ENCODE measurements around the gene MOB3B. TPM values are rescaled to one million over a fixed set of nuclear protein-coding genes. Genes with fewer than 3 reads are reported as not detected.

The MOB3B gene
- polyA plus RNA-seq, 1 of the 3 experiments (the other 2 are of a cell fraction) = 0.90 TPM

- TF ChIP-seq USF1 (IDR thresholded peaks at IDR 0.05; ENCODE audit: borderline replicate concordance, low read depth) (no peak), TEAD4 (IDR thresholded peaks at IDR 0.05; ENCODE audit: borderline replicate concordance, insufficient read depth) (no peak)
These were observed 44.5 kb downstream of the MOB3B start (continued) for GRCh38 chr9:27485158-27485557.

- H3K27ac ChIP-seq (ENCODE audit: low read depth in 2 of 2, low read length in 1 of 2) = no peak overlapping the region
- no peak overlapping the region for H3K4me3 ChIP-seq (ENCODE audit: low read depth in 2 of 2, low read length in 1 of 2)
- H3K9ac ChIP-seq = no peak overlapping the region
- H3K9me3 ChIP-seq = peaks cover 4% of the 10 kb centered on the region; the same call in 1 of the 2 replicates
- TF ChIP-seq GABPA (IDR thresholded peaks at IDR 0.05; ENCODE audit: low read depth) (no peak), FOXJ3 (CRISPR knock-in tag; IDR thresholded peaks at IDR 0.05) (no peak), ZBTB33 (IDR thresholded peaks at IDR 0.05; ENCODE audit: borderline replicate concordance, low read depth) (no peak), FOSL2 (IDR thresholded peaks at IDR 0.05; ENCODE audit: borderline replicate concordance, low read depth) (no peak), YY1 (IDR thresholded peaks at IDR 0.05; ENCODE audit: low read depth) (no peak), TEAD4 (IDR thresholded peaks at IDR 0.05; ENCODE audit: borderline replicate concordance, insufficient read depth) (no peak), NFIC (IDR thresholded peaks at IDR 0.05; ENCODE audit: borderline replicate concordance) (no peak), REST (IDR thresholded peaks at IDR 0.05; ENCODE audit: low read depth, low read length) (no peak), TCF12 (IDR thresholded peaks at IDR 0.05) (no peak), IRF3 (IDR thresholded peaks at IDR 0.05; ENCODE audit: low read depth, low read length) (no peak), EZH2phosphoT487 (IDR thresholded peaks at IDR 0.05; ENCODE audit: borderline replicate concordance, low read depth) (no peak), MAX (IDR thresholded peaks at IDR 0.05; ENCODE audit: low read depth) (no peak), NRF1 (IDR thresholded peaks at IDR 0.05; ENCODE audit: low read depth, low read length) (no peak), RFX5 (IDR thresholded peaks at IDR 0.05; ENCODE audit: low read length) (no peak), SIN3A (IDR thresholded peaks at IDR 0.05; ENCODE audit: borderline replicate concordance, low read depth, low read length) (no peak), EP300 (IDR thresholded peaks at IDR 0.05; ENCODE audit: borderline replicate concordance in 1 of 2, low read depth in 1 of 2, low read length in 1 of 2) (no peak)
- no peak overlapping the region for H2AFZ ChIP-seq (ENCODE audit: low read depth)
- no peak overlapping the region for H3K4me2 ChIP-seq
- CTCF ChIA-PET = no interaction called here
- no peaks in the 10 kb centered on the region; a peak in 1 of 4 replicates for H3K4me1 ChIP-seq (ENCODE audit: control insufficient read depth in 1 of 2, insufficient read depth in 2 of 2, low read depth in 1 of 2, low read length in 1 of 2)
- 93% methylated on average over 6 of the region's 6 CpGs for WGBS (ENCODE audit: low lambda C conversion rate)
- no peaks in the 10 kb centered on the region for H4K20me1 ChIP-seq (ENCODE audit: insufficient read depth)
- no peak for DNase-seq
- no peaks in the 10 kb centered on the region for H3K36me3 ChIP-seq (replicated peaks in 1 of 2; ENCODE audit: control insufficient read depth in 1 of 2, insufficient read depth in 2 of 2, low read length in 1 of 2)
- H3F3A ChIP-seq (replicated peaks; ENCODE audit: insufficient read depth) = no peaks in the 10 kb centered on the region
- H3K27me3 ChIP-seq (ENCODE audit: insufficient read depth) = no peaks in the 10 kb centered on the region
- no peaks in the 10 kb centered on the region for H3K9me2 ChIP-seq
- POLR2A ChIA-PET = no interaction called here
- no peaks in the 10 kb centered on the region for H3K79me2 ChIP-seq (ENCODE audit: insufficient read depth)
These were observed 46.0 kb downstream of the MOB3B start for GRCh38 chr9:27483576-27483975.
